HL-60 (cell line): ENCODE measurements around the gene ADPRM.

Source experiments
- CTCF ChIP-seq: IDR thresholded peaks from one replicate; pipeline ENCODE4 v1.5.1; 2011; ENCODE audit warnings: low read length, control low read depth, inconsistent platforms; ENCODE audit not compliant: insufficient read depth
- POLR2AphosphoS5 ChIP-seq: IDR thresholded peaks from 2 replicates; pipeline ENCODE4 v1.6.1; 2012; ENCODE audit warnings: low read depth
- SPI1 ChIP-seq: IDR thresholded peaks from 2 replicates; pipeline ENCODE4 v1.6.1; 2012; ENCODE audit warnings: low read depth, mild to moderate bottlenecking, borderline replicate concordance
- TF ChIP-seq, protein P1 (sequence below): IDR thresholded peaks from 2 replicates; pipeline ENCODE4 v1.6.1; 2012; ENCODE audit warnings: low read depth; ENCODE audit not compliant: insufficient replicate concordance

- TF ChIP-seq, protein P1, sequence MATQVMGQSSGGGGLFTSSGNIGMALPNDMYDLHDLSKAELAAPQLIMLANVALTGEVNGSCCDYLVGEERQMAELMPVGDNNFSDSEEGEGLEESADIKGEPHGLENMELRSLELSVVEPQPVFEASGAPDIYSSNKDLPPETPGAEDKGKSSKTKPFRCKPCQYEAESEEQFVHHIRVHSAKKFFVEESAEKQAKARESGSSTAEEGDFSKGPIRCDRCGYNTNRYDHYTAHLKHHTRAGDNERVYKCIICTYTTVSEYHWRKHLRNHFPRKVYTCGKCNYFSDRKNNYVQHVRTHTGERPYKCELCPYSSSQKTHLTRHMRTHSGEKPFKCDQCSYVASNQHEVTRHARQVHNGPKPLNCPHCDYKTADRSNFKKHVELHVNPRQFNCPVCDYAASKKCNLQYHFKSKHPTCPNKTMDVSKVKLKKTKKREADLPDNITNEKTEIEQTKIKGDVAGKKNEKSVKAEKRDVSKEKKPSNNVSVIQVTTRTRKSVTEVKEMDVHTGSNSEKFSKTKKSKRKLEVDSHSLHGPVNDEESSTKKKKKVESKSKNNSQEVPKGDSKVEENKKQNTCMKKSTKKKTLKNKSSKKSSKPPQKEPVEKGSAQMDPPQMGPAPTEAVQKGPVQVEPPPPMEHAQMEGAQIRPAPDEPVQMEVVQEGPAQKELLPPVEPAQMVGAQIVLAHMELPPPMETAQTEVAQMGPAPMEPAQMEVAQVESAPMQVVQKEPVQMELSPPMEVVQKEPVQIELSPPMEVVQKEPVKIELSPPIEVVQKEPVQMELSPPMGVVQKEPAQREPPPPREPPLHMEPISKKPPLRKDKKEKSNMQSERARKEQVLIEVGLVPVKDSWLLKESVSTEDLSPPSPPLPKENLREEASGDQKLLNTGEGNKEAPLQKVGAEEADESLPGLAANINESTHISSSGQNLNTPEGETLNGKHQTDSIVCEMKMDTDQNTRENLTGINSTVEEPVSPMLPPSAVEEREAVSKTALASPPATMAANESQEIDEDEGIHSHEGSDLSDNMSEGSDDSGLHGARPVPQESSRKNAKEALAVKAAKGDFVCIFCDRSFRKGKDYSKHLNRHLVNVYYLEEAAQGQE: no peak
- TF ChIP-seq CTCF (no peak), POLR2AphosphoS5 (no peak), SPI1 (no peak)
These were observed 15.9 kb downstream of the ADPRM start for GRCh38 chr17:10713318-10713717.
